HEK293T (cell line): ENCODE results near the gene RMP24.

ENCODE experiments used
- CTCF ChIA-PET: fragments of 350-600 bp; formaldehyde crosslinking; extraction: SDS; loops from one replicate; lab custom pipeline; 2021; ENCODE audit warnings: antibody characterized with exemption, inconsistent platforms; lab: Yijun Ruan, JAX
- POLR2A ChIA-PET: fragments of 350-600 bp; formaldehyde crosslinking; extraction: SDS; loops from one replicate; lab custom pipeline; 2020; ENCODE audit warnings: antibody characterized with exemption, inconsistent platforms; lab: Yijun Ruan, JAX
- DNase-seq: peaks from one replicate; pipeline ENCODE4 v3.0.0; 2012; ENCODE audit warnings: mixed read lengths; ENCODE audit errors: extremely low spot score
- ARNT ChIP-seq: fragments of 450-650 bp; IDR thresholded peaks from 2 replicates; pipeline ENCODE4 v1.6.1; 2017; ENCODE audit warnings: mild to moderate bottlenecking
- BHLHE40 ChIP-seq: fragments of 450-650 bp; IDR thresholded peaks from 2 replicates; pipeline ENCODE4 v1.6.1; 2016; ENCODE audit warnings: mild to moderate bottlenecking, moderate library complexity, borderline replicate concordance
- CTBP1 ChIP-seq: fragments of 450-650 bp; IDR thresholded peaks from 2 replicates; pipeline ENCODE4 v1.6.1; 2016; ENCODE audit warnings: borderline replicate concordance
- ELF4 ChIP-seq: fragments of 450-650 bp; IDR thresholded peaks from 2 replicates; pipeline ENCODE4 v1.6.1; 2017; ENCODE audit warnings: antibody characterized with exemption
- FOXA1 ChIP-seq: fragments of 450-650 bp; IDR thresholded peaks from 2 replicates; pipeline ENCODE4 v1.6.1; 2016; ENCODE audit warnings: mild to moderate bottlenecking
- FOXK2 ChIP-seq: fragments of 450-650 bp; IDR thresholded peaks from 2 replicates; pipeline ENCODE4 v1.6.1; 2016; ENCODE audit warnings: mild to moderate bottlenecking
- FOXM1 ChIP-seq: fragments of 450-650 bp; IDR thresholded peaks from 2 replicates; pipeline ENCODE4 v1.6.1; 2017; ENCODE audit warnings: mild to moderate bottlenecking, borderline replicate concordance
- HDGF ChIP-seq: fragments of 450-650 bp; IDR thresholded peaks from 2 replicates; pipeline ENCODE4 v1.6.1; 2017; ENCODE audit warnings: antibody characterized with exemption, borderline replicate concordance
- L3MBTL2 ChIP-seq: fragments of 450-650 bp; conservative IDR thresholded peaks from 2 replicates; pipeline ENCODE4 v1.6.1; 2016; ENCODE audit warnings: mild to moderate bottlenecking
- LEF1 ChIP-seq: fragments of 450-650 bp; IDR thresholded peaks from 2 replicates; pipeline ENCODE4 v1.6.1; 2017; ENCODE audit warnings: mild to moderate bottlenecking, borderline replicate concordance
- NFRKB ChIP-seq: fragments of 450-650 bp; IDR thresholded peaks from 2 replicates; pipeline ENCODE4 v1.6.1; 2016; ENCODE audit warnings: mild to moderate bottlenecking, moderate library complexity
- SP1 ChIP-seq: fragments of 450-650 bp; IDR thresholded peaks from 2 replicates; pipeline ENCODE4 v1.6.1; 2017
- SUZ12 ChIP-seq: fragments of 450-650 bp; IDR thresholded peaks from 2 replicates; pipeline ENCODE4 v1.6.1; 2016; ENCODE audit warnings: mild to moderate bottlenecking
- TARDBP ChIP-seq: fragments of 450-650 bp; IDR thresholded peaks from 2 replicates; pipeline ENCODE4 v1.6.1; 2016
- ZNF384 ChIP-seq: fragments of 450-650 bp; IDR thresholded peaks from 2 replicates; pipeline ENCODE4 v1.6.1; 2016
- TF ChIP-seq, protein P1 (sequence below): fragments of 450-650 bp; IDR thresholded peaks from 2 replicates; pipeline ENCODE4 v1.6.1; 2016

The RMP24 gene

DNA sequence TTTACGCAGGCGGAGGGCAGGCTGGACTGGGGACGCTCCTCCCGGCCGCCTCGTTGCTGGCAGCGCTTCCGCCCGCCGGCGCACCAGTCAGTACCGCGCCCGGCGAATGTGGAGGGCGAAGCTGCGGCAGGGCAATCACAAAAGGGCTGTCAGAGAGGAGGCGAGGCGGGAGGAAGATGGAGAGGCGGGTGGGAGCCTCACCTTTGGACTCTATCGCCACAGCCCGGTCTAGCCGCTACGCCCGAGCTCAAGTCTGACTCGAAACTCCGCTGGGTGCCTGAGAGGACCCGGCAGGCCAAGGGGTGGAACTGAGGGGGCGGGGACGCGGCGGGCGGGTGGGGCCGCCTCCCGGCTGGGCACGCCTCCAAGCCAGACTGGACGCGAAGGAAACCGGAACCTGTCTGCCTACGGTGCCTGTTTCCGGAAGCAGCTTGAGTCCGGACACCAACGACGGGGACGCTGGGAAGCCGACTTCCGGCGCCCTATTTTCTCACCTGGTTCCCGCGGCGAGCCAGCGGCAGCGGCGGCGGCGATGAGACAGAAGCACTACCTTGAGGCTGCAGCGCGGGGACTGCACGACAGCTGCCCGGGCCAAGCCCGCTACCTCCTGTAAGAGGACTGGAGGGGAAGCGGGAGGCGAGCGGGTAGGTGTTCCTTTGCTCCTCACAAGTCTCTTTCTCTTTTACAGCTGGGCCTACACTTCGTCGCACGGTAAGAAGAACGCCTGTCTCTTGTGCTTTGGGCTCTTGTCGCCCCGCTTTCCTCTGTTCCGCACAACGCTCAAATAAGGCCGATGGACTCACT lies at the start of gene RMP24:
RMP24 (plus strand) TSS at position 483 of the 804 bp plus-strand sequence.
- TF ChIP-seq ELF4 (peak; percentile 54; the same call in 1 of the 2 replicates), ARNT (0 out of 2 replicates have a peak, but pooled peaks have one; percentile 55), TARDBP (no peak), FOXM1 (peak; percentile 41; the same call in 1 of the 2 replicates), CTBP1 (peak; percentile 92), LEF1 (no peak), L3MBTL2 (peak; percentile 77)
- TF ChIP-seq, protein P1, sequence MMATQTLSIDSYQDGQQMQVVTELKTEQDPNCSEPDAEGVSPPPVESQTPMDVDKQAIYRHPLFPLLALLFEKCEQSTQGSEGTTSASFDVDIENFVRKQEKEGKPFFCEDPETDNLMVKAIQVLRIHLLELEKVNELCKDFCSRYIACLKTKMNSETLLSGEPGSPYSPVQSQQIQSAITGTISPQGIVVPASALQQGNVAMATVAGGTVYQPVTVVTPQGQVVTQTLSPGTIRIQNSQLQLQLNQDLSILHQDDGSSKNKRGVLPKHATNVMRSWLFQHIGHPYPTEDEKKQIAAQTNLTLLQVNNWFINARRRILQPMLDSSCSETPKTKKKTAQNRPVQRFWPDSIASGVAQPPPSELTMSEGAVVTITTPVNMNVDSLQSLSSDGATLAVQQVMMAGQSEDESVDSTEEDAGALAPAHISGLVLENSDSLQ = peak; percentile 78; the same call in 1 of the 2 replicates
- ChIA-PET POLR2A (interaction anchor here (0.5 to 1.8 kb wide), 18 partner anchors 8 to 533 kb away, joined by 3 to 10 read pairs (median 4); partner anchors contain the start of gene INO80C), CTCF (interaction anchor here (0.7 to 1.1 kb wide), 2 partner anchors 22 to 586 kb away, joined by 3 to 4 read pairs; no protein-coding TSS in a partner anchor)
- peak; percentile 100 for DNase-seq

- no peak for DNase-seq
Observed at GRCh38 chr18:35923939-35924684, 48.4 kb upstream of the RMP24 start.

DNA sequence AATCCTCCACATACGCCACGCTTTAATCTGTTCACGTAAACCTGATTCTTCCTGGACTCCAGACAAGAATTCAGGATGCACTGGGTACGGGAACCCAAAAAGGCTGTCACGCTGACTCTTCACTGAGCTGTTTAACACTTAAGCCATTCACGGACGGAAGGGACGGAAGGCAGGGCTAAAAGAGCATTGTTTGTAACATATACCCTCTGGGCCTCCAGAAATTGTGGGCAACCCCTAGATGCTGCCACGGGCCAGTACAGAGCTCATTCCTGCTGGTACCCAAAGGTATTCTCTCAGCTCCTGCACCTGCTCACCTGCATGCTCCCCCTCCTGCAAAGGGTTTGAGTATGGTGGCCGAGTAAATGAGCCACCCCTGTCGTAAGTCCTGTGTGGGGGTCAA lies 45.6 kb upstream of the RMP24 start:
- no peak for TF ChIP-seq SUZ12
- TF ChIP-seq L3MBTL2 = no peak
- TF ChIP-seq NFRKB = no peak
- no peak for TF ChIP-seq BHLHE40
- no peak for TF ChIP-seq FOXA1
- no peak for TF ChIP-seq FOXM1
- TF ChIP-seq SP1 = no peak
- no peak for TF ChIP-seq ARNT
- TF ChIP-seq LEF1 = no peak
- no peak for TF ChIP-seq TARDBP
- TF ChIP-seq CTBP1 = no peak
- no peak for TF ChIP-seq HDGF
- TF ChIP-seq, protein P1 = no peak
- no peak for DNase-seq
- ChIA-PET CTCF (interaction anchor here (0.6 to 1.0 kb wide), 3 partner anchors 10 to 173 kb away, joined by 3 read pairs; no protein-coding TSS in a partner anchor), POLR2A (no interaction called here)

More at GRCh38 chr18:35923939-35924684, 48.4 kb upstream of the RMP24 start:
- ChIA-PET POLR2A (no interaction called here), CTCF (interaction anchor here (0.7 kb wide), 1 partner anchor 538 kb away, joined by 3 read pairs; no protein-coding TSS in a partner anchor)
- TF ChIP-seq FOXA1 = no peak
- TF ChIP-seq, protein P1 = no peak
- TF ChIP-seq SP1 = no peak
- no peak for TF ChIP-seq LEF1
- TF ChIP-seq CTBP1 = no peak
- no peak for TF ChIP-seq ELF4
- no peak for TF ChIP-seq TARDBP
- TF ChIP-seq ARNT = no peak

DNA sequence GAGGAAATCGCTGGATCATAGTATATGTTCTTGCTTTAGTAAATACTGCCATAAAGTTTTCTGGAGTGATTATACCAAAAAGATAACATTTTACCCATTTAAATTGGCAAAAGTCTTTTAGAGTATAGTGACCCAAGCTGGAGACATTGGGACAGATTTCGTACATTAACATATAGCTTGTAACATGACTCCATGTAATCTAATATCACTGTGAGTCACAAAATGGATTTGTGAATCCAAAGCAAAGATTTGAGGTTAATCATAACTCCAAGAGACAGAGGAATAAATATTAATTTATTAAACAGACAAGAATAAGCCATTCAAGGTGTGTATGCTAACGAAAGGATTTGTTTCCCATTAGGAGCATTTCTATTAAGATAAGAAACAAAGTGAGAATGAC lies 45.0 kb upstream of the RMP24 start:
- ChIA-PET CTCF (interaction anchor here (0.5 to 1.0 kb wide), 3 partner anchors 10 to 274 kb away, joined by 3 to 4 read pairs (median 3); no protein-coding TSS in a partner anchor), POLR2A (no interaction called here)
- TF ChIP-seq SP1 (no peak), ZNF384 (no peak), CTBP1 (no peak), NFRKB (no peak), FOXA1 (no peak), LEF1 (no peak), FOXK2 (no peak), SUZ12 (no peak), ELF4 (no peak), BHLHE40 (no peak)
- DNase-seq = no peak

GRCh38 chr18:35933982-35934381 lies 38.5 kb upstream of the RMP24 start:
- TF ChIP-seq LEF1 (no peak), HDGF (no peak), ARNT (no peak)
- ChIA-PET POLR2A (no interaction called here), CTCF (no interaction called here)
- DNase-seq = no peak

DNA sequence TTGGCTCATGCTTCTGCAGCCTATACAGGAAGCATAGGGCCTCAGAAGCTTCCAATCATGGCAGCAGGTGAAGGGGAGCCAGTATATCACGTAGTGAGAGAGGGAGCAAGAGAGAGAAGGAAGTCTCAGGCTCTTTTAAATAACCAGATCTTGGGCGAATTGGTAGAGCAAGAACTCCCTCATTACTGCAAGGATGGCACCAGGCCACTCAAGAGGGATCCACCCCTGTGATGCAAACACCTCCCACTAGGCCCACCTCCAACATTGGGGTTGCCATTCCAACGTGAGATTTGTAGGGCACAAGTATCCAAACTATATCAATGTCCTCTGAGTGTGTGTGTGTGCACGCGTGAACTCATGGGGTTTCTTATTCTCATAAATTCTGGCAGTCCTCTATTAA lies 37.6 kb upstream of the RMP24 start:
- ChIA-PET POLR2A (no interaction called here), CTCF (no interaction called here)
- no peak for DNase-seq
- TF ChIP-seq TARDBP (no peak), ARNT (no peak), HDGF (no peak), ZNF384 (no peak), L3MBTL2 (no peak), SP1 (no peak), FOXM1 (no peak), FOXA1 (no peak), NFRKB (no peak), LEF1 (no peak), SUZ12 (no peak), ELF4 (no peak), CTBP1 (no peak), FOXK2 (no peak), BHLHE40 (no peak)
- TF ChIP-seq, protein P1 = no peak
